Activated CD4-positive, alpha-beta memory T cell treated with anti-CD3 and anti-CD28 coated beads, Interleukin-2, amount 10 ng/mL, durations not matched to agents 7 days and 5 days (primary cell): ENCODE measurements around the gene FBXW4. TPM values are rescaled to one million over a fixed set of nuclear protein-coding genes. Genes with fewer than 3 reads are reported as not detected.

ENCODE experiments used
- CTCF ChIA-PET: fragments of 350-600 bp; sonication (Branson Sonifier 250); formaldehyde crosslinking; loops from one replicate; lab custom pipeline; 2021; ENCODE audit warnings: antibody characterized with exemption, inconsistent platforms; lab: Charles Lee
- POLR2A ChIA-PET: fragments of 350-600 bp; sonication (Branson Sonifier 250); formaldehyde crosslinking; loops from one replicate; lab custom pipeline; 2021; ENCODE audit warnings: antibody characterized with exemption; lab: Charles Lee
- DNase-seq: peaks from one replicate; pipeline ENCODE4 v3.0.0-alpha.2; 2020
- H3K27ac Mint-ChIP-seq: one replicate; pipeline ENCODE4 v1.8.0; 2021; ENCODE audit warnings: mild to moderate bottlenecking, mixed read lengths
- H3K27me3 Mint-ChIP-seq: one replicate; pipeline ENCODE4 v1.8.0; 2021; ENCODE audit warnings: mixed read lengths
- H3K36me3 Mint-ChIP-seq: one replicate; pipeline ENCODE4 v1.8.0; 2021; ENCODE audit warnings: low read depth, mixed read lengths
- H3K4me1 Mint-ChIP-seq: one replicate; pipeline ENCODE4 v1.8.0; 2021; ENCODE audit warnings: mixed read lengths
- H3K4me3 Mint-ChIP-seq: one replicate; pipeline ENCODE4 v1.8.0; 2021; ENCODE audit warnings: mild to moderate bottlenecking, mixed read lengths
- H3K9me3 Mint-ChIP-seq: one replicate; pipeline ENCODE4 v1.8.0; 2021; ENCODE audit warnings: mixed read lengths
- total RNA-seq, 2 experiments: library from RNA; stranded (reverse); gene quantifications; one replicate each; pipeline ENCODE4 v1.2.3, GENCODE V29; 2021

The FBXW4 gene
- total RNA-seq, 2 experiments from 2014 or later, result 36.8 to 37.3 TPM

- no peak for DNase-seq
- H3K4me3 Mint-ChIP-seq, result no peak overlapping the region
- H3K4me1 Mint-ChIP-seq, result peaks cover 8% of the 10 kb centered on the region
- CTCF ChIA-PET, result interaction anchor here (0.6 kb wide), 1 partner anchor 192 kb away, joined by 4 read pairs; no protein-coding TSS in a partner anchor
- POLR2A ChIA-PET, result interaction anchor here (0.9 to 1.1 kb wide), 2 partner anchors 24 to 26 kb away, joined by 3 read pairs; no protein-coding TSS in a partner anchor
- H3K36me3 Mint-ChIP-seq, result peaks cover 62% of the 10 kb centered on the region
- no peak overlapping the region for H3K27ac Mint-ChIP-seq
- no peaks in the 10 kb centered on the region for H3K27me3 Mint-ChIP-seq
- H3K9me3 Mint-ChIP-seq, result no peaks in the 10 kb centered on the region
Observed at GRCh38 chr10:101670635-101671034, 24.3 kb downstream of the FBXW4 start.

- CTCF ChIA-PET, result no interaction called here
- POLR2A ChIA-PET, result no interaction called here
- no peak overlapping the region for H3K27ac Mint-ChIP-seq
- DNase-seq, result no peak
- H3K9me3 Mint-ChIP-seq, result no peaks in the 10 kb centered on the region
- no peak overlapping the region for H3K4me3 Mint-ChIP-seq
- no peaks in the 10 kb centered on the region for H3K27me3 Mint-ChIP-seq
- H3K36me3 Mint-ChIP-seq, result peaks cover 58% of the 10 kb centered on the region
- H3K4me1 Mint-ChIP-seq, result peaks cover 8% of the 10 kb centered on the region
Observed at GRCh38 chr10:101669181-101669580, 25.8 kb downstream of the FBXW4 start.

GRCh38 chr10:101668566-101668965 lies 26.4 kb downstream of the FBXW4 start:
- ChIA-PET POLR2A (interaction anchor here (1.1 kb wide), 1 partner anchor 26 kb away, joined by 3 read pairs; the partner anchor contains the start of gene FBXW4), CTCF (no interaction called here)
- H3K9me3 Mint-ChIP-seq, result no peaks in the 10 kb centered on the region
- no peak overlapping the region for H3K27ac Mint-ChIP-seq
- peaks cover 8% of the 10 kb centered on the region for H3K4me1 Mint-ChIP-seq
- H3K36me3 Mint-ChIP-seq, result peaks cover 58% of the 10 kb centered on the region
- DNase-seq, result no peak
- no peak overlapping the region for H3K4me3 Mint-ChIP-seq
- H3K27me3 Mint-ChIP-seq, result no peaks in the 10 kb centered on the region

- peaks cover 3% of the 10 kb centered on the region for H3K4me1 Mint-ChIP-seq
- no peaks in the 10 kb centered on the region for H3K9me3 Mint-ChIP-seq
- H3K27me3 Mint-ChIP-seq, result no peaks in the 10 kb centered on the region
- DNase-seq, result no peak
- H3K27ac Mint-ChIP-seq, result no peak overlapping the region
- peaks cover 49% of the 10 kb centered on the region for H3K36me3 Mint-ChIP-seq
- ChIA-PET CTCF (interaction anchor here (0.6 kb wide), 1 partner anchor 1918 kb away, joined by 3 read pairs; no protein-coding TSS in a partner anchor), POLR2A (no interaction called here)
- no peak overlapping the region for H3K4me3 Mint-ChIP-seq
Observed at GRCh38 chr10:101666083-101666482, 28.9 kb downstream of the FBXW4 start.

- no peak for DNase-seq
- no peak overlapping the region for H3K4me3 Mint-ChIP-seq
- H3K9me3 Mint-ChIP-seq, result no peaks in the 10 kb centered on the region
- H3K27me3 Mint-ChIP-seq, result no peaks in the 10 kb centered on the region
- ChIA-PET POLR2A (no interaction called here), CTCF (no interaction called here)
- H3K36me3 Mint-ChIP-seq, result peaks cover 42% of the 10 kb centered on the region
- no peak overlapping the region for H3K27ac Mint-ChIP-seq
- no peaks in the 10 kb centered on the region for H3K4me1 Mint-ChIP-seq
Observed at GRCh38 chr10:101663097-101663496, 31.9 kb downstream of the FBXW4 start.

GRCh38 chr10:101660256-101660655 lies 34.7 kb downstream of the FBXW4 start:
- H3K36me3 Mint-ChIP-seq, result peaks cover 47% of the 10 kb centered on the region

GRCh38 chr10:101658975-101659374 lies 36.0 kb downstream of the FBXW4 start:
- H3K4me1 Mint-ChIP-seq, result no peaks in the 10 kb centered on the region
- ChIA-PET POLR2A (no interaction called here), CTCF (interaction anchor here (1.2 kb wide), 1 partner anchor 56 kb away, joined by 3 read pairs; no protein-coding TSS in a partner anchor)
- no peaks in the 10 kb centered on the region for H3K27me3 Mint-ChIP-seq
- peaks cover 48% of the 10 kb centered on the region for H3K36me3 Mint-ChIP-seq
- no peaks in the 10 kb centered on the region for H3K9me3 Mint-ChIP-seq
- DNase-seq, result no peak
- H3K4me3 Mint-ChIP-seq, result no peak overlapping the region
- H3K27ac Mint-ChIP-seq, result no peak overlapping the region

More at GRCh38 chr10:101660256-101660655, 34.7 kb downstream of the FBXW4 start:
- H3K27me3 Mint-ChIP-seq, result no peaks in the 10 kb centered on the region
- CTCF ChIA-PET, result no interaction called here
- no peaks in the 10 kb centered on the region for H3K4me1 Mint-ChIP-seq
- no peaks in the 10 kb centered on the region for H3K9me3 Mint-ChIP-seq
- no peak overlapping the region for H3K4me3 Mint-ChIP-seq
- POLR2A ChIA-PET, result no interaction called here
- no peak for DNase-seq
- no peak overlapping the region for H3K27ac Mint-ChIP-seq

- Mint-ChIP-seq H3K27ac (no peak overlapping the region), H3K4me1 (no peaks in the 10 kb centered on the region), H3K4me3 (no peak overlapping the region), H3K27me3 (no peaks in the 10 kb centered on the region), H3K9me3 (no peaks in the 10 kb centered on the region), H3K36me3 (peaks cover 36% of the 10 kb centered on the region)
- ChIA-PET CTCF (interaction anchor here (1.0 to 1.2 kb wide), 2 partner anchors 12 to 54 kb away, joined by 3 read pairs; no protein-coding TSS in a partner anchor), POLR2A (no interaction called here)
- DNase-seq, result no peak
Observed at GRCh38 chr10:101656890-101657289, 38.1 kb downstream of the FBXW4 start.

GRCh38 chr10:101655570-101655969 lies 39.4 kb downstream of the FBXW4 start:
- no peaks in the 10 kb centered on the region for H3K4me1 Mint-ChIP-seq
- no peak overlapping the region for H3K27ac Mint-ChIP-seq
- ChIA-PET CTCF (interaction anchor here (0.9 kb wide), 1 partner anchor 64 kb away, joined by 3 read pairs; no protein-coding TSS in a partner anchor), POLR2A (no interaction called here)
- H3K9me3 Mint-ChIP-seq, result no peaks in the 10 kb centered on the region
- DNase-seq, result no peak
- peaks cover 29% of the 10 kb centered on the region for H3K36me3 Mint-ChIP-seq
- H3K27me3 Mint-ChIP-seq, result no peaks in the 10 kb centered on the region
- no peak overlapping the region for H3K4me3 Mint-ChIP-seq

- Mint-ChIP-seq H3K4me3 (no peak overlapping the region), H3K27ac (no peak overlapping the region), H3K4me1 (no peaks in the 10 kb centered on the region), H3K27me3 (no peaks in the 10 kb centered on the region), H3K36me3 (peaks cover 29% of the 10 kb centered on the region), H3K9me3 (no peaks in the 10 kb centered on the region)
- CTCF ChIA-PET, result no interaction called here
- DNase-seq, result no peak
- POLR2A ChIA-PET, result no interaction called here
Observed at GRCh38 chr10:101653536-101653935, 41.4 kb downstream of the FBXW4 start.

- Mint-ChIP-seq H3K4me1 (no peaks in the 10 kb centered on the region), H3K27ac (no peak overlapping the region), H3K4me3 (no peak overlapping the region), H3K27me3 (no peaks in the 10 kb centered on the region), H3K36me3 (peaks cover 15% of the 10 kb centered on the region), H3K9me3 (no peaks in the 10 kb centered on the region)
- CTCF ChIA-PET, result no interaction called here
- POLR2A ChIA-PET, result no interaction called here
- DNase-seq, result no peak
Observed at GRCh38 chr10:101651336-101651735, 43.6 kb downstream of the FBXW4 start.

- no peak overlapping the region for H3K4me3 Mint-ChIP-seq
- H3K27ac Mint-ChIP-seq, result no peak overlapping the region
- DNase-seq, result no peak
- H3K36me3 Mint-ChIP-seq, result peaks cover 11% of the 10 kb centered on the region
- H3K27me3 Mint-ChIP-seq, result no peaks in the 10 kb centered on the region
- ChIA-PET POLR2A (no interaction called here), CTCF (no interaction called here)
- H3K4me1 Mint-ChIP-seq, result no peaks in the 10 kb centered on the region
- H3K9me3 Mint-ChIP-seq, result no peaks in the 10 kb centered on the region
Observed at GRCh38 chr10:101650863-101651262, 44.1 kb downstream of the FBXW4 start.

- ChIA-PET CTCF (no interaction called here), POLR2A (no interaction called here)
- Mint-ChIP-seq H3K4me1 (no peaks in the 10 kb centered on the region), H3K9me3 (no peaks in the 10 kb centered on the region), H3K27ac (no peak overlapping the region), H3K27me3 (no peaks in the 10 kb centered on the region), H3K4me3 (no peak overlapping the region), H3K36me3 (peaks cover 6% of the 10 kb centered on the region)
- no peak for DNase-seq
Observed at GRCh38 chr10:101649525-101650085, 45.4 kb downstream of the FBXW4 start.

- H3K36me3 Mint-ChIP-seq, result peaks cover 6% of the 10 kb centered on the region
- H3K4me1 Mint-ChIP-seq, result no peaks in the 10 kb centered on the region
- CTCF ChIA-PET, result no interaction called here
- H3K27ac Mint-ChIP-seq, result no peak overlapping the region
- no peaks in the 10 kb centered on the region for H3K9me3 Mint-ChIP-seq
- DNase-seq, result no peak
- POLR2A ChIA-PET, result no interaction called here
- H3K4me3 Mint-ChIP-seq, result no peak overlapping the region
- H3K27me3 Mint-ChIP-seq, result no peaks in the 10 kb centered on the region
Observed at GRCh38 chr10:101647255-101647654, 47.7 kb downstream of the FBXW4 start.
